GM21737 (cell line): ENCODE data around the gene RDH8.

Source experiments
- ATAC-seq: cut with Tn5 transposase; IDR thresholded peaks from one replicate; pipeline ENCODE4 v1.9.1; 2021; ENCODE audit warnings: mild to moderate bottlenecking, moderate library complexity; ENCODE audit not compliant: unreplicated experiment

The RDH8 gene

GRCh38 chr19:10013316-10013715, at the start of gene RDH8:
Gene RDH8 (plus strand): TSS chr19:10013483. CDS start chr19:10013498, 15 bp downstream.
- no peak for ATAC-seq

GRCh38 chr19:9966024-9966423, 47.3 kb upstream of the RDH8 start:
- ATAC-seq: no peak

- no peak for ATAC-seq
Observed at GRCh38 chr19:9966448-9966847, 46.8 kb upstream of the RDH8 start.

GRCh38 chr19:9967326-9967725, 46.0 kb upstream of the RDH8 start:
- ATAC-seq: no peak

GRCh38 chr19:9968820-9969687, 44.2 kb upstream of the RDH8 start:
- no peak for ATAC-seq

- no peak for ATAC-seq
Observed at GRCh38 chr19:9969688-9969975, 43.7 kb upstream of the RDH8 start.

- no peak for ATAC-seq
Observed at GRCh38 chr19:9970481-9970880, 42.8 kb upstream of the RDH8 start.

GRCh38 chr19:9971166-9971897, 42.0 kb upstream of the RDH8 start:
- no peak for ATAC-seq

- no peak for ATAC-seq
Observed at GRCh38 chr19:9972103-9972502, 41.2 kb upstream of the RDH8 start.

- no peak for ATAC-seq
Observed at GRCh38 chr19:9981406-9982260, 31.6 kb upstream of the RDH8 start.

GRCh38 chr19:9986787-9987281, 26.4 kb upstream of the RDH8 start:
- no peak for ATAC-seq

GRCh38 chr19:9989504-9989903, 23.8 kb upstream of the RDH8 start:
- no peak for ATAC-seq

GRCh38 chr19:9991425-9992191, 21.7 kb upstream of the RDH8 start:
- ATAC-seq: no peak

GRCh38 chr19:9995084-9995483, 18.2 kb upstream of the RDH8 start:
- ATAC-seq: no peak

GRCh38 chr19:9995999-9996398, 17.3 kb upstream of the RDH8 start:
- ATAC-seq: no peak

- ATAC-seq: no peak
Observed at GRCh38 chr19:9996541-9996940, 16.7 kb upstream of the RDH8 start.

- no peak for ATAC-seq
Observed at GRCh38 chr19:10000171-10000826, 13.0 kb upstream of the RDH8 start.

GRCh38 chr19:10001899-10002298, 11.4 kb upstream of the RDH8 start:
- no peak for ATAC-seq

GRCh38 chr19:10003271-10003670, 10.0 kb upstream of the RDH8 start:
- ATAC-seq: no peak

- ATAC-seq: no peak
Observed at GRCh38 chr19:10004617-10005016, 8.7 kb upstream of the RDH8 start.
